Suprapubic skin (tissue), 4 donors: ENCODE data around the gene DCXR. TPM values are rescaled to one million over a fixed set of nuclear protein-coding genes. Genes with fewer than 3 reads are reported as not detected.
"Not testable (repeated sequence)": the region's sequence is repeated elsewhere in the genome, so short reads cannot be mapped to it uniquely, and the experiment has no call there.

ENCODE experiments used
- DNase-seq, 2 donors: peaks; one replicate each; pipeline ENCODE4 v3.0.0-alpha.2; 2019; ENCODE audit warnings: low spot score in 2 of 2
- H3K27ac ChIP-seq: fragments of 200-600 bp; sonication (generic); one replicate; pipeline ENCODE4 v1.5.1; 2019
- H3K27me3 ChIP-seq: fragments of 200-600 bp; sonication (generic); one replicate; pipeline ENCODE4 v1.5.1; 2019
- H3K36me3 ChIP-seq: fragments of 200-600 bp; sonication (generic); one replicate; pipeline ENCODE4 v1.5.1; 2019
- H3K4me1 ChIP-seq: fragments of 200-600 bp; sonication (generic); one replicate; pipeline ENCODE4 v1.5.1; 2019
- H3K4me3 ChIP-seq: fragments of 200-600 bp; sonication (generic); one replicate; pipeline ENCODE4 v1.5.1; 2019; ENCODE audit warnings: mild to moderate bottlenecking
- H3K9me3 ChIP-seq: fragments of 200-600 bp; sonication (generic); one replicate; pipeline ENCODE4 v1.5.1; 2019
- CTCF ChIP-seq, 2 donors: fragments of 200-600 bp in 1 of 2; fragments of 450-650 bp in 1 of 2; sonication (generic) in 1 of 2; IDR thresholded peaks; one replicate each; pipeline ENCODE4 v1.5.1; 2016 to 2019; ENCODE audit warnings: antibody characterized with exemption in 2 of 2, mild to moderate bottlenecking in 1 of 2, moderate library complexity in 1 of 2
- EP300 ChIP-seq: sonication (generic); formaldehyde crosslinking; IDR thresholded peaks from one replicate; pipeline ENCODE4 v1.6.1; 2017; ENCODE audit warnings: antibody characterized with exemption
- POLR2A ChIP-seq, 2 donors: fragments of 450-650 bp; IDR thresholded peaks; one replicate each; pipeline ENCODE4 v1.6.1; 2017; ENCODE audit warnings: antibody characterized with exemption in 2 of 2, mild to moderate bottlenecking in 2 of 2, moderate library complexity in 2 of 2
- POLR2AphosphoS5 ChIP-seq, 3 donors: sonication (generic); formaldehyde crosslinking; IDR thresholded peaks; one replicate each; pipeline ENCODE4 v1.6.1; 2017; ENCODE audit warnings: antibody characterized with exemption in 3 of 3
- WGBS: methylation state at CpG from one replicate; pipeline ENCODE4 v1.1.5; 2018; 5-methylcytosine and 5-hydroxymethylcytosine counted together
- total RNA-seq, 4 donors: library from RNA; depleted of rRNA; stranded (reverse); fragments of >200 nt; gene quantifications; one replicate each; pipeline ENCODE4 v1.1.0, GENCODE V29; 2016

DCXR gene
- total RNA-seq, 4 donors from 2014 or later, result 160 to 267 (median 222) TPM

- Histone ChIP-seq H3K27me3 (no peaks in the 10 kb centered on the region), H3K9me3 (no peaks in the 10 kb centered on the region), H3K36me3 (peaks cover 9% of the 10 kb centered on the region), H3K4me3 (no peak overlapping the region), H3K27ac (no peak overlapping the region), H3K4me1 (peaks cover 8% of the 10 kb centered on the region)
- 79% methylated on average over 3 of the region's 9 CpGs for WGBS
- TF ChIP-seq CTCF (IDR thresholded peaks at IDR 0.05) (no peak), POLR2AphosphoS5 (IDR thresholded peaks at IDR 0.05) (no peak), EP300 (no peak), POLR2A (IDR thresholded peaks at IDR 0.05) (no peak)
- no peak for DNase-seq
Observed at GRCh38 chr17:82042649-82043048, 5.2 kb upstream of the DCXR start.

- Histone ChIP-seq H3K27ac (no peak overlapping the region), H3K4me1 (peaks cover 16% of the 10 kb centered on the region), H3K4me3 (no peak overlapping the region), H3K27me3 (no peaks in the 10 kb centered on the region), H3K36me3 (no peaks in the 10 kb centered on the region), H3K9me3 (no peaks in the 10 kb centered on the region)
- no peak for DNase-seq
- WGBS, result 81% methylated on average over 17 of the region's 17 CpGs
- no peak for TF ChIP-seq POLR2A (IDR thresholded peaks at IDR 0.05)
- TF ChIP-seq CTCF (IDR thresholded peaks at IDR 0.05), result no peak
- TF ChIP-seq EP300, result no peak
- no peak for TF ChIP-seq POLR2AphosphoS5 (IDR thresholded peaks at IDR 0.05)
Observed at GRCh38 chr17:82041144-82041814, 3.8 kb upstream of the DCXR start.

- no peaks in the 10 kb centered on the region for H3K36me3 ChIP-seq
- H3K27me3 ChIP-seq, result no peaks in the 10 kb centered on the region
- H3K9me3 ChIP-seq, result no peaks in the 10 kb centered on the region
- no peak overlapping the region for H3K4me3 ChIP-seq
- no peak for TF ChIP-seq POLR2AphosphoS5 (IDR thresholded peaks at IDR 0.05)
- TF ChIP-seq POLR2A (IDR thresholded peaks at IDR 0.05), result no peak
- no peak for TF ChIP-seq EP300
- H3K27ac ChIP-seq, result no peak overlapping the region
- peaks cover 22% of the 10 kb centered on the region for H3K4me1 ChIP-seq
- WGBS, result 93% methylated on average over 6 of the region's 8 CpGs
- no peak for DNase-seq
Observed at GRCh38 chr17:82039695-82040299, 2.3 kb upstream of the DCXR start.

GRCh38 chr17:82038796-82039409 is 1.4 kb upstream of the DCXR start:
- whole genome bisulfite sequencing, result 67% methylated on average over 16 of the region's 16 CpGs
- peaks cover 22% of the 10 kb centered on the region for H3K4me1 ChIP-seq
- H3K27me3 ChIP-seq, H3K4me3 ChIP-seq, DNase-seq, H3K9me3 ChIP-seq, H3K27ac ChIP-seq, H3K36me3 ChIP-seq: not testable (repeated sequence)

- Histone ChIP-seq H3K27me3 (no peaks in the 10 kb centered on the region), H3K4me1 (peaks cover 22% of the 10 kb centered on the region), H3K4me3 (peak overlapping the region; percentile 69), H3K36me3 (no peaks in the 10 kb centered on the region), H3K9me3 (no peaks in the 10 kb centered on the region), H3K27ac (peak overlapping the region; percentile 94)
- no peak for DNase-seq
- WGBS, result 4% methylated on average over 10 of the region's 10 CpGs
- TF ChIP-seq EP300 (no peak), CTCF (IDR thresholded peaks at IDR 0.05) (no peak), POLR2A (IDR thresholded peaks at IDR 0.05) (no peak), POLR2AphosphoS5 (IDR thresholded peaks at IDR 0.05) (no peak)
Observed at GRCh38 chr17:82037889-82038195, 345 bp upstream of the DCXR start.

GRCh38 chr17:82036634-82037091 is 834 bp downstream of the DCXR start:
- peaks cover 34% of the 10 kb centered on the region for H3K4me1 ChIP-seq

More at GRCh38 chr17:82036634-82037091, 834 bp downstream of the DCXR start:
- DNase-seq, result no peak
- no peaks in the 10 kb centered on the region for H3K36me3 ChIP-seq
- peak overlapping the region; percentile 94 for H3K27ac ChIP-seq
- H3K27me3 ChIP-seq, result peaks cover 7% of the 10 kb centered on the region
- no peak for TF ChIP-seq POLR2AphosphoS5 (IDR thresholded peaks at IDR 0.05)
- no peak for TF ChIP-seq EP300
- no peak for TF ChIP-seq CTCF (IDR thresholded peaks at IDR 0.05)
- no peak for TF ChIP-seq POLR2A (IDR thresholded peaks at IDR 0.05)
- H3K4me3 ChIP-seq, result peak overlapping the region; percentile 69
- H3K9me3 ChIP-seq, result no peaks in the 10 kb centered on the region
- WGBS, result 11% methylated on average over 7 of the region's 23 CpGs
